ENCODE measurements around the gene MARCHF9.

DNA sequence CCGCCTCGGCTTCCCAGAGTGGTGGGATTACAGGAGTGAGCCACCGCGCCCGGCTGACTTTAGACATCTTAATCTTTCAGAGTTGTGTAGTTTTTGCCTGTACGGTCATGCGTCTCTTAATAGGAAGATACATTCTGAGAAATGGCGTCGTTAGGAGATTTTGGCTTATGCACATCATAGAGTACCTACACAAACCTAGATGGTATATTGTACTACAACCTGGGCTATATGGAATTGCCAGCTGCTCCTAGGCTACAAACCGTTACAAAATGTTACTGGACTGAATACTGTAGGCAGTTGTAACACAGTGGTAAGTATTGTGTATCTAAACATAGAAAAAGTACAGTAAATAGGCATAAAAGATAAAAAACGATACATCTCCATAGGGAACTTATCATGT, 29.0 kb downstream of the MARCHF9 start:
- no peak for TF ChIP-seq GATA2 (IDR thresholded peaks at IDR 0.05; ENCODE audit: low read depth, low read length)
- no peak for TF ChIP-seq GATA3 (IDR thresholded peaks at IDR 0.05; ENCODE audit: low read depth, low read length)
